K562 (cell line): Measurements from ENCODE around the gene SCFD2. TPM values are rescaled to one million over a fixed set of nuclear protein-coding genes. Genes with fewer than 3 reads are reported as not detected.
"Not testable (repeated sequence)": the region's sequence is repeated elsewhere in the genome, so short reads cannot be mapped to it uniquely, and the experiment has no call there.

Source experiments
- ATAC-seq: fragments of 200-7000 bp; cut with Tn5 transposase; 3 replicates; pipeline ENCODE4 v1.9.1; 2020; ENCODE audit warnings: moderate library complexity
- BruUV-seq: library from RNA; stranded (reverse); fragments of 400-500 nt; replicated peaks from 2 replicates; lab custom pipeline; 2021; lab: Mats Ljungman, UMichigan
- CTCF ChIA-PET: fragments of 300-600 bp; formaldehyde crosslinking; extraction: SDS; loops from one replicate; lab custom pipeline; 2021; ENCODE audit warnings: low intra/inter-chr PET ratio; lab: Yijun Ruan, JAX
- POLR2A ChIA-PET: fragments of 300-600, 350-650 bp; sonication (Branson Sonifier 250); formaldehyde crosslinking; extraction: SDS; loops from one replicate; lab custom pipeline; 2021; ENCODE audit warnings: antibody characterized with exemption, inconsistent platforms; lab: Yijun Ruan, JAX
- DNase-seq, 4 experiments: peaks; one replicate each; pipeline versions ENCODE4 v3.0.0 to v3.0.0-alpha.2; 2011 to 2018; ENCODE audit warnings: low spot score in 3 of 4, mixed read lengths in 3 of 4; ENCODE audit errors: extremely low read depth in 1 of 4
- FAIRE-seq: peaks from 2 replicates; lab custom pipeline; 2011; peaks lifted over from hg19 to GRCh38; lab: Jason Lieb, UNC
- H2AFZ ChIP-seq: 2 replicates; pipeline ENCODE4 v1.6.0; 2011; ENCODE audit warnings: low read depth, low read length, control low read depth, inconsistent platforms
- H3K27ac ChIP-seq: fragments of 200-600 bp; 3 replicates; pipeline ENCODE4 v1.8.0; 2011; ENCODE audit warnings: low read depth, mild to moderate bottlenecking, control low read depth, inconsistent platforms, low read length, moderate library complexity, mixed read lengths; ENCODE audit errors: extremely low read depth
- H3K27me3 ChIP-seq, 2 experiments: fragments of 300-600 bp in 1 of 2; 2 replicates in 1 of 2; 3 replicates in 1 of 2; pipeline versions ENCODE4 v1.6.0 to v1.8.0; 2011; ENCODE audit warnings: inconsistent platforms in 2 of 2, low read length in 2 of 2, mild to moderate bottlenecking in 1 of 2, mixed read lengths in 1 of 2, moderate library complexity in 1 of 2; ENCODE audit not compliant: control insufficient read depth in 2 of 2, insufficient read depth in 2 of 2
- H3K36me3 ChIP-seq: fragments of 300-600 bp; 3 replicates; pipeline ENCODE4 v1.8.0; 2011; ENCODE audit warnings: mild to moderate bottlenecking, low read length, inconsistent platforms; ENCODE audit not compliant: control insufficient read depth, insufficient read depth
- H3K4me1 ChIP-seq, 2 experiments: fragments of 200-600 bp in 1 of 2; replicated peaks in 1 of 2; 2 replicates in 1 of 2; 3 replicates in 1 of 2; pipeline versions ENCODE4 v1.5.1 to v1.8.0; 2011; ENCODE audit warnings: inconsistent platforms in 2 of 2, low read length in 2 of 2, mild to moderate bottlenecking in 1 of 2, mixed read lengths in 1 of 2, moderate library complexity in 1 of 2; ENCODE audit not compliant: control insufficient read depth in 2 of 2, insufficient read depth in 2 of 2
- H3K4me2 ChIP-seq: 2 replicates; pipeline ENCODE4 v1.6.1; 2011; ENCODE audit warnings: low read length, control low read depth, inconsistent platforms, mixed read lengths; ENCODE audit not compliant: insufficient read depth
- H3K4me3 ChIP-seq: fragments of 200-600 bp; sonication (generic), shearing (Covaris generic); 2 replicates; pipeline ENCODE4 v1.5.1; 2016; ENCODE audit warnings: control low read depth, inconsistent platforms
- H3K79me2 ChIP-seq: fragments of 200-600 bp; 3 replicates; pipeline ENCODE4 v1.8.0; 2011; ENCODE audit warnings: low read length, inconsistent platforms; ENCODE audit not compliant: control insufficient read depth, insufficient read depth
- H3K9ac ChIP-seq, 2 experiments: 2 replicates each; pipeline versions ENCODE4 v1.6.0 to v1.6.1; 2011; ENCODE audit warnings: low read depth in 2 of 2, low read length in 2 of 2, control low read depth in 1 of 2, inconsistent platforms in 1 of 2, mild to moderate bottlenecking in 1 of 2, mixed read lengths in 1 of 2; ENCODE audit not compliant: insufficient read depth in 1 of 2
- H3K9me1 ChIP-seq: one replicate; pipeline ENCODE4 v1.6.0; 2011; ENCODE audit warnings: inconsistent platforms, mild to moderate bottlenecking, low read length, moderate library complexity; ENCODE audit not compliant: control insufficient read depth, insufficient read depth
- H3K9me3 ChIP-seq: replicated peaks from 2 replicates; pipeline ENCODE4 v1.5.1; 2011; ENCODE audit warnings: low read depth, low read length, inconsistent platforms; ENCODE audit not compliant: control insufficient read depth, insufficient read depth
- H4K20me1 ChIP-seq: replicated peaks from 2 replicates; pipeline ENCODE4 v1.6.1; 2011; ENCODE audit warnings: low read length, inconsistent platforms, mixed read lengths; ENCODE audit not compliant: control insufficient read depth, insufficient read depth
- DLX4 ChIP-seq: fragments of 250-450 bp; sonication (Bioruptor Pico); IDR thresholded peaks from 2 replicates; pipeline ENCODE4 v1.6.1; 2021; ENCODE audit warnings: mild to moderate bottlenecking
- E2F8 ChIP-seq: fragments of 450-650 bp; IDR thresholded peaks from 2 replicates; pipeline ENCODE4 v1.7.1; 2018; ENCODE audit warnings: mild to moderate bottlenecking, low read depth; ENCODE audit not compliant: partially characterized antibody
- HSF4 ChIP-seq: fragments of 250-450 bp; sonication (Bioruptor Pico); IDR thresholded peaks from 2 replicates; pipeline ENCODE4 v2.1.2; 2022; ENCODE audit warnings: mild to moderate bottlenecking, moderate library complexity, borderline replicate concordance
- MYBL2 ChIP-seq, 2 experiments: fragments of 450-650 bp in 1 of 2; sonication (generic) in 1 of 2; formaldehyde crosslinking in 1 of 2; IDR thresholded peaks; 2 replicates each; pipeline versions ENCODE4 v1.6.1 to v1.8.1; 2017 to 2022; ENCODE audit warnings: borderline replicate concordance in 1 of 2, inconsistent platforms in 1 of 2, low read depth in 1 of 2, mild to moderate bottlenecking in 1 of 2, missing genetic modification reagents in 1 of 2, moderate library complexity in 1 of 2
- USF2 ChIP-seq: sonication (generic); formaldehyde crosslinking; IDR thresholded peaks from 2 replicates; pipeline ENCODE4 v1.5.0; 2020; ENCODE audit warnings: missing genetic modification reagents
- YBX1 ChIP-seq: fragments of 450-650 bp; IDR thresholded peaks from 2 replicates; pipeline ENCODE4 v1.7.1; 2016; ENCODE audit warnings: mild to moderate bottlenecking
- ZNF551 ChIP-seq: fragments of 250-450 bp; sonication (Bioruptor Pico); IDR thresholded peaks from 2 replicates; pipeline ENCODE4 v1.5.0; 2021; ENCODE audit warnings: mild to moderate bottlenecking, moderate library complexity
- WGBS: fragments of 100-300 bp; shearing (Covaris generic); methylation state at CpG from one replicate; pipeline ENCODE4 v1.1.6; 2016; ENCODE audit warnings: low coverage, mixed read lengths; ENCODE audit not compliant: insufficient coverage; ENCODE audit errors: missing lambda C conversion rate; 5-methylcytosine and 5-hydroxymethylcytosine counted together
- in situ Hi-C: fragments of 300-500 bp; cut with MboI; formaldehyde crosslinking; loops from 4 replicates; pipeline ENCODE4 v1.15.0; 2018; ENCODE audit warnings: inconsistent platforms, mixed read lengths
- intact Hi-C: fragments of 100-400 bp; cut with micrococcal nuclease; formaldehyde crosslinking; loops from 2 replicates; pipeline ENCODE4 v1.14.2; 2022
- polyA plus RNA-seq, 8 experiments: library from polyadenylated mRNA; depleted of rRNA in 4 of 8; stranded (reverse) in 5 of 8; unstranded in 3 of 8; fragments of >200 nt; fragmentation: Nextera tagmentation in 2 of 8; fragmentation: Illumina TruSeq in 1 of 8; extraction: Ambion mirVana in 2 of 8; extraction: Trizol in 1 of 8; gene quantifications; 2 replicates each; pipeline versions ENCODE4 v1.2.1 to v1.2.3, GENCODE V29; 2011 to 2014; ENCODE audit warnings: inconsistent platforms in 1 of 8, missing spikeins in 1 of 8
- total RNA-seq, 7 experiments: library from RNA; depleted of rRNA in 6 of 7; stranded (reverse); fragments of >200 nt in 6 of 7; fragmentation: Illumina TruSeq in 2 of 7; extraction: Trizol in 2 of 7; gene quantifications; 2 replicates each; pipeline versions ENCODE4 v1.2.1 to v1.2.3, GENCODE V29; 2011 to 2021; ENCODE audit warnings: low replicate concordance in 1 of 7

SCFD2 gene
- total and polyA plus RNA-seq, 9 of the 15 experiments (the other 6 are each of a cell fraction or from before 2014, with no cell fraction given), result 5.7 to 30.3 (median 22.8) TPM

DNA sequence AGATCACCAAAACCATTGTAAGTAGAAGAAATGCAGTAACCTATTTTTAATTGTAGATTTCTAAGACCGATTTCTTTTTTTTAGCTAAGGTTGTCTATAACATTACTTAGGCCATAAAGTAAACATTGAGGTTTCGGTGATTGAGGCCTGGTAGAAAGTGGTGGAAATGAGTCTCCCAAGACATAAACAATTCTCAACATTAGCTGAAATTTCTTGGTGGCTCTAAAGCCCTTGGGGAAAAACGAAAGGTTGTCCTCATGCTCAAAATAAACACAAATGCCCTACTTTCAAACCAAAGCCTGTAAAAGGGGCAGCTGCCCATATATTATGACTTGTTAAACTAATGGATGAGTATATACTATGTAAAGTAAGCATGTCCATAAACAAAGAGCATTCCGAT lies 98.8 kb downstream of the SCFD2 start (continued):
- TF ChIP-seq USF2 (CRISPR knock-in tag) (no peak), HSF4 (CRISPR knock-in tag) (no peak), E2F8 (no peak), ZNF551 (CRISPR knock-in tag) (no peak), YBX1 (no peak), MYBL2 (IDR thresholded peaks at IDR 0.05; ENCODE audit: low read depth) (no peak), MYBL2 (CRISPR knock-in tag; IDR thresholded peaks at IDR 0.05; ENCODE audit: borderline replicate concordance) (no peak), DLX4 (CRISPR knock-in tag) (no peak)

DNA sequence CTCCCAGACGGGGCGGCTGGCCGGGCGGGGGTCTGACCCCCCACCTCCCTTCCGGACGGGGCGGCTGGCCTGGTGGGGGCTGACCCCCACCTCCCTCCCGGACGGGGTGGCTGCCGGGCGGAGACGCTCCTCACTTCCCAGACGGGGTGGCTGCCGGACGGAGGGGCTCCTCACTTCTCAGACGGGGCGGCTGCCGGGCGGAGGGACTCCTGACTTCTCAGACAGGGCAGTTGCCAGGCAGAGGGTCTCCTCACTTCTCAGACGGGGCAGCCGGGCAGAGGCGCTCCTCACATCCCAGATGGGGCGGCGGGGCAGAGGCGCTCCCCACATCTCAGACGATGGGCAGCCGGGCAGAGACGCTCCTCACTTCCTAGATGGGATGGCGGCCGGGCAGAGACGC lies 109.9 kb downstream of the SCFD2 start:
- CTCF ChIA-PET, BruUV-seq, H3K9me3 ChIP-seq, H3K9me1 ChIP-seq, H3K27ac ChIP-seq, H2AFZ ChIP-seq, H3K4me2 ChIP-seq, H3K36me3 ChIP-seq, in situ Hi-C loops, H3K79me2 ChIP-seq, intact Hi-C loops, DNase-seq, H3K9ac ChIP-seq, H3K27me3 ChIP-seq, H3K4me3 ChIP-seq, H3K4me1 ChIP-seq, ATAC-seq, H4K20me1 ChIP-seq, POLR2A ChIA-PET, FAIRE-seq: not testable (repeated sequence)
- WGBS, result no CpG with 5 or more reads among the region's 31 CpGs
